GM18517 (cell line): ENCODE data around the gene ENTPD5.
"Not testable (repeated sequence)": the region's sequence is repeated elsewhere in the genome, so short reads cannot be mapped to it uniquely, and the experiment has no call there.

ENCODE experiments used
- ATAC-seq: cut with Tn5 transposase; IDR thresholded peaks from one replicate; pipeline ENCODE4 v1.9.1; 2021; ENCODE audit warnings: mild to moderate bottlenecking, moderate library complexity; ENCODE audit not compliant: unreplicated experiment

ENTPD5 gene

GRCh38 chr14:73945159-73945670 is 73.9 kb downstream of the ENTPD5 start:
- no peak for ATAC-seq

DNA sequence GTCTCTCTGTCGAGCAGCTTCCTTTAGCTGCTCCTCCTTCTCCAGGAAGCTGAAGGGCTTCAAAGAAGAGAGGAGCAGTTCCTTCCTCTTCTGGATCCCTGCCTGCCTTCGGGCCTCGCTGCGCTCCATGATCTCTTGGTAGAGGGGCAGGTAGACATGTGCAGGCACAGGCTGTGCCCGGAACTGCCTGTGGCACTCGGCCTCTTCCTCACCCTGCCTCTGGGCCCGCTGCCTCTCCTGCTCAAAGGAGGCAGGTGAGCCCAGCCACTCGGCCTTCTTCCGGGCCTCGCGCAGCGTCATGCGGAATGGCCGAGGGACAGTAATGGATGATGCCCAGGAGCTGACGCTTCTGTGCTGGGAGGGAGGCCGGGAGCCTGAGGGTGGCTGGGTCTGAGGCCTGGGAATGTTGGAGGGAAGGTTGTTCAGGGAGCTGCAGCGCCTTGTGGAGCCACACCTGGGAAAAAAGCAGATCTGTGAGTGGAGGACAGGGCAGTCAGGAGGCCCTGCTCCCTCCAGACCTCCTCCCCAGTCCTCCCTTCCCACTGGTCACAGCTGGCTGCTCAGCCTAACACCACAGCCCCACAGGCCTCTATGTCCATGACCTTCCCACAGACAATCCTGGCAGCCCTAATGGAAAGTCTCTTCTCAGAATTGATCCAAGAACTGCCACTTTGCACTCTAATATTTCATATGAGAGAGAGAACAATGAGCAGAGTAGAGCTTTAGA is 74.5 kb downstream of the ENTPD5 start:
- ATAC-seq, result no peak

DNA sequence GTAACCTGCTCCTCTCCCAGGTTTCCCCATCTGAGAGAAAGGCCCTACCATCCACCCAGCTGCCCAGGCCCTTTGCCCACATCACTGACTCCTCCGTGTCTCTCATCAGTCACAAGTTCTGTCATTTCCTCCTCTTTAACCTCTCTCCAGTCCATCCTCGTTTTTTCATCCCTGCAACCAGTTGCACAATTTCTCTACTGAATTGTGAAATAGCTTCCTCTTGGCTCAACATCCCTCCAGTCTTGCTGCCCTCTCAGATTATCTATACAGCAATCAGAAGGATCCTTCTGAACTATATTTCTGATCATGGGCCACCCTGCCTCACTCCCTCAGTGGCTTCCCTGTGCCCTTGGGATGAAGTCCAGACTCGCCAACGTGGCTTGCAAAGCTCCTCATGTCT is 76.0 kb downstream of the ENTPD5 start:
- ATAC-seq, result no peak

DNA sequence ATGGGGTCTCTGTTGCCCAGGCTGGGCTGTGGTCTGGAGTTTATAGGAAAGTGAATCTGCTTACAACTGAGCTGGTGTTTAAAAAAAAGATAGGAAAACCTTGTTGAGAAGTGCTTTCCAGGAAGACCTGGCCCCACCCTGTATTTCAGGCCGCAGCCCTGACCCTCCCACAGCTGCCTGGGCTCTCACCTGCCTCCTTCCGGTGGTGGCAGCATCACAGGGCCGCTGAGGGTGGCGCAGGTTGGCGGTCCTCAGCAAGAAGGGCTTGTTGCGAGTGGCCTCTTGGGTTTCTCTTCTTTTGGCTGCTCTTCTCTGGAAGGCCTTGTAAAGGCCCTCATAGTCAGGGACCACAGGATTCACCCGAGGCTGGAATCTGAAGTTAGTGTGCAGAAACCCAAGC is 76.9 kb downstream of the ENTPD5 start:
- ATAC-seq, result no peak

GRCh38 chr14:73937012-73937411 is 82.1 kb downstream of the ENTPD5 start:
- ATAC-seq, result no peak

- no peak for ATAC-seq
Observed at GRCh38 chr14:73936548-73936947, 82.5 kb downstream of the ENTPD5 start.

GRCh38 chr14:73935666-73936065 is 83.4 kb downstream of the ENTPD5 start:
- ATAC-seq, result no peak

GRCh38 chr14:73924337-73924736 is 94.8 kb downstream of the ENTPD5 start:
- no peak for ATAC-seq

GRCh38 chr14:73919457-73919856 is 99.6 kb downstream of the ENTPD5 start:
- ATAC-seq, result not testable (repeated sequence)

GRCh38 chr14:73916324-73916723 is 102.8 kb downstream of the ENTPD5 start:
- no peak for ATAC-seq

DNA sequence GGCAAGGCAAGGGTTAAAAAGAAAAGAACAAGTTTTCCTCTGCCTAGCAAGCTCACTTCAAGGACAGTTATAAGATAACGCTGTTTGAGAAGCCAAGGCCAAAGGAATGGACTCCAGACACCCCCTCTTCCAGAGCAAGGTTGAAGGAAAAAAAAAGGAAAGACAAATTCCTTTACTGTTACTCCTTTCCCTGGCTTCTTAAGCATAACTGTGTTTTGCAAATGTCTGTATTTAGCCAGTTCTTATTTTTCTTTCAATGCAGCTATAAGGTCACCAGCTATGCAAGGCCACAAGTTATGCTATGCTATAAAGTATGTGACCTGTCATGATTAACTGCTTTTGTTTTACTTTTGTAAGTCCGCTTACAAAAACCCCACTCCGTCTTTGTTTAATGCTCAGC is 105.8 kb downstream of the ENTPD5 start:
- ATAC-seq, result no peak

- ATAC-seq, result no peak
Observed at GRCh38 chr14:73909681-73910080, 109.4 kb downstream of the ENTPD5 start.
